Placental pericyte (primary cell): ENCODE results near the gene TRIM34. TPM values are rescaled to one million over a fixed set of nuclear protein-coding genes. Genes with fewer than 3 reads are reported as not detected.

Source experiments
- total RNA-seq: library from RNA; depleted of rRNA; stranded (reverse); fragments of >200 nt; gene quantifications from 2 replicates; pipeline ENCODE4 v1.2.3, GENCODE V29; 2012

The TRIM34 gene, protein sequence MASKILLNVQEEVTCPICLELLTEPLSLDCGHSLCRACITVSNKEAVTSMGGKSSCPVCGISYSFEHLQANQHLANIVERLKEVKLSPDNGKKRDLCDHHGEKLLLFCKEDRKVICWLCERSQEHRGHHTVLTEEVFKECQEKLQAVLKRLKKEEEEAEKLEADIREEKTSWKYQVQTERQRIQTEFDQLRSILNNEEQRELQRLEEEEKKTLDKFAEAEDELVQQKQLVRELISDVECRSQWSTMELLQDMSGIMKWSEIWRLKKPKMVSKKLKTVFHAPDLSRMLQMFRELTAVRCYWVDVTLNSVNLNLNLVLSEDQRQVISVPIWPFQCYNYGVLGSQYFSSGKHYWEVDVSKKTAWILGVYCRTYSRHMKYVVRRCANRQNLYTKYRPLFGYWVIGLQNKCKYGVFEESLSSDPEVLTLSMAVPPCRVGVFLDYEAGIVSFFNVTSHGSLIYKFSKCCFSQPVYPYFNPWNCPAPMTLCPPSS
- total RNA-seq = 4.4 and 9.6 TPM in 2 replicates

GRCh38 chr11:5624489-5625279 lies at the start of gene TRIM34:
TRIM34 (plus strand) TSS chr11:5625001; CDS start chr11:5632332, 7,331 bp downstream.

GRCh38 chr11:5580577-5580976 lies 44.2 kb upstream of the TRIM34 start, which contains the start of gene OR52B6:
OR52B6 (plus strand) TSS chr11:5580877; CDS start chr11:5580877, 0 bp downstream.

GRCh38 chr11:5596607-5597201 lies 28.1 kb upstream of the TRIM34 start, which contains the start of gene TRIM6:
TRIM6 (plus strand) TSS chr11:5596637; CDS start chr11:5596898, 261 bp downstream.

GRCh38 chr11:5684646-5685362 lies 60.0 kb downstream of the TRIM34 start, which contains the start of gene TRIM5:
TRIM5 (minus strand) TSS chr11:5685074; CDS start chr11:5680177, 4,897 bp downstream.

GRCh38 chr11:5689551-5689983 lies 64.8 kb downstream of the TRIM34 start, which contains the start of gene TRIM22:
TRIM22 (plus strand) TSS chr11:5689790; CDS start chr11:5696233, 6,443 bp downstream.

Other genes with a start within 250 kb of the TRIM34 start
- gene OR51M1, start 241.2 kb upstream of the TRIM34 start, total RNA-seq = not detected in 2 replicates
- gene OR51Q1, start 202.9 kb upstream of the TRIM34 start, total RNA-seq = not detected in 2 replicates
- not detected in 2 replicates for gene OR51I1, start 183.5 kb upstream of the TRIM34 start, total RNA-seq
- not detected in 2 replicates for gene OR51I2, start 175.7 kb upstream of the TRIM34 start, total RNA-seq
- not detected in 2 replicates for gene OR52D1, start 136.3 kb upstream of the TRIM34 start, total RNA-seq
- under 0.01 TPM in 1 of 2 replicates, not detected in the other for gene UBQLN3, start 115.0 kb upstream of the TRIM34 start, total RNA-seq
- 0.14 and 0.44 TPM in 2 replicates for gene UBQLNL, start 108.3 kb upstream of the TRIM34 start, total RNA-seq
- gene OR52H1, start 76.5 kb upstream of the TRIM34 start, total RNA-seq = 0.22 and 1.0 TPM in 2 replicates
- not detected in 2 replicates for gene OR52B6, start 44.1 kb upstream of the TRIM34 start, total RNA-seq
- gene TRIM6, start 28.4 kb upstream of the TRIM34 start, total RNA-seq = 3.7 and 14.0 TPM in 2 replicates
- gene TRIM5, start 60.1 kb downstream of the TRIM34 start, total RNA-seq = 41.4 and 62.2 TPM in 2 replicates
- 54.7 and 57.0 TPM in 2 replicates for gene TRIM22, start 64.8 kb downstream of the TRIM34 start, total RNA-seq
- gene OR56B1, start 111.4 kb downstream of the TRIM34 start, total RNA-seq = not detected in 2 replicates
- 0.14 TPM in 1 of 2 replicates, not detected in the other for gene OR52N4, start 129.2 kb downstream of the TRIM34 start, total RNA-seq
- 0.72 TPM in 1 of 2 replicates, not detected in the other for gene OR52N5, start 158.4 kb downstream of the TRIM34 start, total RNA-seq
- gene OR52N1, start 166.3 kb downstream of the TRIM34 start, total RNA-seq = 0.43 and 0.44 TPM in 2 replicates
- not detected in 2 replicates for gene OR52N2, start 183.9 kb downstream of the TRIM34 start, total RNA-seq
- gene OR52E6, start 216.9 kb downstream of the TRIM34 start, total RNA-seq = 0.86 TPM in 1 of 2 replicates, not detected in the other
- 1.0 TPM in 1 of 2 replicates, not detected in the other for gene OR52E8, start 232.7 kb downstream of the TRIM34 start, total RNA-seq